Muscle layer of duodenum (tissue), 2 donors: ENCODE data around the gene CLMN.

Experiments used
- H3K27ac ChIP-seq: one replicate; pipeline ENCODE4 v1.7.0; 2013; ENCODE audit warnings: mild to moderate bottlenecking, low read length
- H3K27me3 ChIP-seq: one replicate; pipeline ENCODE4 v1.7.0; 2013; ENCODE audit warnings: low read depth, mild to moderate bottlenecking, control low read depth, low read length
- H3K36me3 ChIP-seq, 2 donors: one replicate each; pipeline ENCODE4 v1.7.0; 2013; ENCODE audit warnings: low read length in 2 of 2, control low read depth in 1 of 2, mild to moderate bottlenecking in 1 of 2; ENCODE audit not compliant: insufficient read depth in 2 of 2, control insufficient read depth in 1 of 2
- H3K4me1 ChIP-seq, 2 donors: one replicate each; pipeline ENCODE4 v1.7.0; 2013; ENCODE audit warnings: low read length in 2 of 2, mild to moderate bottlenecking in 2 of 2, control low read depth in 1 of 2, moderate library complexity in 1 of 2; ENCODE audit not compliant: insufficient read depth in 2 of 2, control insufficient read depth in 1 of 2
- H3K4me3 ChIP-seq, 2 donors: one replicate each; pipeline ENCODE4 v1.7.0; 2013; ENCODE audit warnings: low read length in 2 of 2, low read depth in 1 of 2, mild to moderate bottlenecking in 1 of 2
- H3K9me3 ChIP-seq, 2 donors: one replicate each; pipeline ENCODE4 v1.7.0; 2013; ENCODE audit warnings: low read length in 2 of 2, control low read depth in 1 of 2, mild to moderate bottlenecking in 1 of 2; ENCODE audit not compliant: control insufficient read depth in 1 of 2
- donor health status: healthy.

CLMN gene

GRCh38 chr14:95218472-95219193 lies 101.1 kb downstream of the CLMN start:
- H3K4me3 ChIP-seq, result no peak overlapping the region
- no peak overlapping the region for H3K27ac ChIP-seq
- no peaks in the 10 kb centered on the region for H3K36me3 ChIP-seq
- no peaks in the 10 kb centered on the region for H3K9me3 ChIP-seq
- peaks cover 0 to 5% of the 10 kb centered on the region in 2 donors for H3K4me1 ChIP-seq
- H3K27me3 ChIP-seq, result no peaks in the 10 kb centered on the region

- H3K27ac ChIP-seq, result no peak overlapping the region
- H3K27me3 ChIP-seq, result no peaks in the 10 kb centered on the region
- no peaks in the 10 kb centered on the region for H3K36me3 ChIP-seq
- no peak overlapping the region for H3K4me3 ChIP-seq
- H3K9me3 ChIP-seq, result no peaks in the 10 kb centered on the region
- H3K4me1 ChIP-seq, result peaks cover 0 to 2% of the 10 kb centered on the region in 2 donors
Observed at GRCh38 chr14:95218006-95218405, 101.7 kb downstream of the CLMN start.

GRCh38 chr14:95217391-95217900 lies 102.3 kb downstream of the CLMN start:
- Histone ChIP-seq H3K27ac (no peak overlapping the region), H3K4me3 (no peak overlapping the region), H3K27me3 (no peaks in the 10 kb centered on the region), H3K4me1 (no peaks in the 10 kb centered on the region), H3K9me3 (no peaks in the 10 kb centered on the region), H3K36me3 (no peaks in the 10 kb centered on the region)

- H3K4me3 ChIP-seq, result no peak overlapping the region
- no peaks in the 10 kb centered on the region for H3K36me3 ChIP-seq
- H3K27ac ChIP-seq, result no peak overlapping the region
- H3K9me3 ChIP-seq, result no peaks in the 10 kb centered on the region
- H3K27me3 ChIP-seq, result no peaks in the 10 kb centered on the region
- no peaks in the 10 kb centered on the region for H3K4me1 ChIP-seq
Observed at GRCh38 chr14:95216008-95216407, 103.7 kb downstream of the CLMN start.

- H3K27ac ChIP-seq, result no peak overlapping the region
- no peaks in the 10 kb centered on the region for H3K27me3 ChIP-seq
- no peaks in the 10 kb centered on the region for H3K36me3 ChIP-seq
- no peak overlapping the region for H3K4me3 ChIP-seq
- H3K4me1 ChIP-seq, result no peaks in the 10 kb centered on the region
- no peaks in the 10 kb centered on the region for H3K9me3 ChIP-seq
Observed at GRCh38 chr14:95215094-95215725, 104.5 kb downstream of the CLMN start.

- H3K4me3 ChIP-seq, result no peak overlapping the region
- H3K36me3 ChIP-seq, result no peaks in the 10 kb centered on the region
- H3K27me3 ChIP-seq, result no peaks in the 10 kb centered on the region
- H3K4me1 ChIP-seq, result no peaks in the 10 kb centered on the region
- H3K27ac ChIP-seq, result no peak overlapping the region
- no peaks in the 10 kb centered on the region for H3K9me3 ChIP-seq
Observed at GRCh38 chr14:95213774-95214173, 105.9 kb downstream of the CLMN start.

GRCh38 chr14:95211721-95212504 lies 107.8 kb downstream of the CLMN start:
- H3K27ac ChIP-seq, result no peak overlapping the region
- no peaks in the 10 kb centered on the region for H3K4me1 ChIP-seq
- H3K9me3 ChIP-seq, result no peaks in the 10 kb centered on the region
- no peak overlapping the region for H3K4me3 ChIP-seq
- H3K27me3 ChIP-seq, result no peaks in the 10 kb centered on the region
- H3K36me3 ChIP-seq, result no peaks in the 10 kb centered on the region

GRCh38 chr14:95210699-95211098 lies 109.0 kb downstream of the CLMN start:
- Histone ChIP-seq H3K9me3 (no peaks in the 10 kb centered on the region), H3K4me3 (no peak overlapping the region), H3K36me3 (no peaks in the 10 kb centered on the region), H3K4me1 (no peaks in the 10 kb centered on the region), H3K27me3 (no peaks in the 10 kb centered on the region), H3K27ac (no peak overlapping the region)

- Histone ChIP-seq H3K4me1 (no peaks in the 10 kb centered on the region), H3K27ac (no peak overlapping the region), H3K36me3 (peaks cover 6 to 11% of the 10 kb centered on the region in 2 donors), H3K4me3 (no peak overlapping the region), H3K27me3 (no peaks in the 10 kb centered on the region), H3K9me3 (peaks cover 5 to 8% of the 10 kb centered on the region in 2 donors)
Observed at GRCh38 chr14:95208598-95208997, 111.1 kb downstream of the CLMN start.

GRCh38 chr14:95207475-95208233 lies 112.1 kb downstream of the CLMN start:
- H3K27me3 ChIP-seq, result no peaks in the 10 kb centered on the region
- no peak overlapping the region for H3K4me3 ChIP-seq
- H3K27ac ChIP-seq, result no peak overlapping the region
- H3K4me1 ChIP-seq, result no peaks in the 10 kb centered on the region
- H3K36me3 ChIP-seq, result peaks cover 7 to 11% of the 10 kb centered on the region in 2 donors
- peaks cover 5 to 8% of the 10 kb centered on the region in 2 donors for H3K9me3 ChIP-seq

- Histone ChIP-seq H3K27me3 (no peaks in the 10 kb centered on the region), H3K4me3 (no peak overlapping the region), H3K36me3 (peaks cover 7 to 11% of the 10 kb centered on the region in 2 donors), H3K9me3 (peaks cover 5 to 8% of the 10 kb centered on the region in 2 donors), H3K27ac (no peak overlapping the region), H3K4me1 (no peaks in the 10 kb centered on the region)
Observed at GRCh38 chr14:95206534-95206933, 113.2 kb downstream of the CLMN start.
